HTR-8/SVneo (cell line): Measurements from ENCODE around the gene RPP30.
"Not testable (repeated sequence)": the region's sequence is repeated elsewhere in the genome, so short reads cannot be mapped to it uniquely, and the experiment has no call there.

ENCODE experiments used
- DNase-seq: peaks from one replicate; pipeline ENCODE4 v3.0.0; 2011; ENCODE audit warnings: low spot score, mixed read lengths; ENCODE audit not compliant: insufficient read length
- FAIRE-seq: peaks from 2 replicates; lab custom pipeline; 2011; peaks lifted over from hg19 to GRCh38; lab: Jason Lieb, UNC

RPP30 gene

DNA sequence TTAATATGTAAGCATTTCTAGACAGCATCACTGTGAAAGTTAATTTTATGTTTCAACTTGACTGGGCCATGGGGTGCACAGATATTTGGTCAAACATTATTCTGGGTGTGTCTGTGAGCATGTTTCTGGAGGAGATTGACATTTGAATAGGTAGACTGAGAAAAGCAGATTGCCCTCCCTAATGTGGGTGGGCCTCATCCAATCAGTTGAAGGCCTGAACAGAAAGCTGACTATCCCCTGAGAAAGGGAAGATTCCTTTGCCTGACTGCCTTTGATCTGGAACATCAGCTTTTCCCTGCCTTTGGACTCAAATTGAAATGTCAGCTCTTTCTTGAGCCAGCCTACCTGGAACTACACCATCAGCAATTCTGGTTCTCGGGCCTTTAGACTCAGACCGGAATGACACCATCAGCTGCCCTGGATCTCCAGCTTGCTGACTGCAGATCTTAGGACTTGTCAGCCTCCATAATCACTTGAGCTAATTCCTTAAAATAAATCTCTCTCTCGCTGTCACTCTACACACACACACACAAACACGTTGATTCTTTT is 5.7 kb upstream of the RPP30 start:
- DNase-seq (no peak), FAIRE-seq (no peak)

DNA sequence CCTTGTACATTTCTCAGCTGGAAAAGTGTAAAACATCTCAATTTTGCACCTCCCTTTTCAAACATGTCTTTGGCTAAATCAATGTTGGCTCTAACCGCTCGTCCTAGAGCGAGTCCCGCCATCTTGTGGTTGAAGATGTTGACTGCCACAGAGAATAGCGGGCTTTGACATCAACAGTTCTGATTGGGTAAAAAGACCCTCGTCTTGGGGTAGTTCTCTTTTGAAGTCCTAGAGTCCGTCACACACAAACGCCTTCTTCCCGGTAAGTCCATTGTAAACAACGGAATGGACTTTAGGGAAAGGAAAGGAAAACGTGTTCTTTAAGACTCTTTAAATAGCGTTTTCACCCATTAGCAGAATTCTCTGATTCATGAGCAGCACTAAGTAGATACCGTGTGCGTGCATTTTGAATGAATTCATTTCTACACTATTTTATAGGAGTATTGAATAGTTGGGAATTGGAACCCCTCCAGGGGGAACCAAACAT is 452 bp upstream of the RPP30 start:
- peak; percentile 28 for FAIRE-seq
- DNase-seq, result peak; percentile 64

DNA sequence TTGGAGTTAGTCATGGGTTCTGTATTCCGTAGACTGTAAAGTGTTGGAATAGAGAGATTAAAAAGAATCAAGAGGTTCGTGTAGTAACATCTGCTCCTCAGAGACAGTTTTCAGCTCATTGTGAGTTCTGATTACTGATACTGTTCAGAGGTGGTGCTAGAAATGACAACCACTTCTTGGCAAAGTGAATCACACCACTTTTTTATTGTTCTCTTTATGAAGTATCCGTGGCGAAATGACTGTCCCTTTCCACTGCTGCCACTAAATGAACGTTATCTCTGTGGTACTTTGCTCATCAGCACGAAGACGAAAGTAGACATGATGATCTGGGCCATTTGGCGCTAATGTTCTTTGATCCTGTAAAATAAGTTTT is 860 bp downstream of the RPP30 start:
- no peak for DNase-seq
- FAIRE-seq, result peak; percentile 20

DNA sequence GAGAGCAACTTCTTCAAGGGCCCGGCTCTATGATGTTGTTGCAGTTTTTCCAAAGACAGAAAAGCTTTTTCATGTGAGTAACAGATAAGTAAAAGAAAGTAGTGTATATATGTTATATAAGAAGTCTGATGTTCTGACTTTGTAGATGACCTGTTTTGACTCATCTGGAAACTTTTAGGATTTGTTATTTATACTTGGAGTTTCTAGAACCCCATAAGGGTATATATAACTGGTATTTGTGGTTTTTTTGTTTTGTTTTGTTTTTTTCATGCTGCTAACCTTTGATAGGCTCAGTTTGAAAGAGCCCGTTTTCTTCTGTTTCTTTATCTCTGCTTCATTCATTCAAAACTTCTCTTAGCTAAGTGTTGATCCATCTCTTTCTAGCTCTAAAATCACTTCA is 7.3 kb downstream of the RPP30 start:
- FAIRE-seq (no peak), DNase-seq (no peak)

DNA sequence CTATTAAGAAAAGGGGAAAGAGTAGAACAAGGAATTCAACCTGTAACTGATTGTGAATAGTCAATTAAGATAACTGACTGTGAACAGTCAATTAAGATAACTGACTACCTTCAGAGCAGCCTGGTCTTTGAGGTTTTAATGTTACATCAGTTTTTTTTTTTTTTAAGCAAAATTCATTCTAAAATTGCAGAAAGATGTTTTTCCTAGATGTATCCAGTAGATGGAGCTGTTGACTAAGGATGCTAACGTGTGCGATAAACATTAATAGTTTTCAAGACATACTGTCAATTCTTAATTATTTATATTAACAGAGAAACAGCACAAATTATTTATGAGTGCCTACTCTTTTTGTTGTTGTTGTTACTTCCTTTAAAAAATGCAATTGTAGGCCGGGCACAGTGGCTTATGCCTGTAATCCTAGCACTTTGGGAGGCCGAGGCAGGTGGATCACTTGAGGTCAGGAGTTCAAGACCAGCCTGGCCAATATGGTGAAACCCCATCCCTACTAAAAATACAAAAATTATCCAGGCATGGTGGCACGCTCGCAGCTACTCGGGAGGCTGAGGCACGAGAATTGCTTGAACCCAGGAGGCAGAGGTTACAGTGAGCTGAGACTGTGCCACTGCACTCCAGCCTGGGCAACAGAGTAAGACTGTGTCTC is 8.4 kb downstream of the RPP30 start:
- FAIRE-seq, DNase-seq: not testable (repeated sequence)

DNA sequence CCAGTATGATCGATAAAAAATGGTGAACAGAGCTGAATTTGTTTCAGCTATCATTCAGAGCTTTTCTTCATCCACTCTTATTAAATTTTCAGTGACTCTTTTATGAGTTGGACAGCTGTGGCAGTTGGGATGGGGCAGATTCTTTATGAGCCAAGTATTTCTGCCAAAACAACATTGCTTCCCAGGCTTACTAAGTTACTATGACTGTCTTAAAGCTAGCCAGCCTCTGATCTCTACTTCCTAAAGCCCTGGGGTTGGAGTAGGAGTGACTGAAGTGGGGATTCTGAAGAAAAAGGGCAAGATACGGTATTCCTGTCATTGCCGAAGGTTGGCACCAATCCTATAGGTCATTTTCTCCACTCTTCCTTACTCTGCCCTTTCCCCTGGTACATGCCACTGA is 12.7 kb downstream of the RPP30 start:
- FAIRE-seq (no peak), DNase-seq (no peak)

DNA sequence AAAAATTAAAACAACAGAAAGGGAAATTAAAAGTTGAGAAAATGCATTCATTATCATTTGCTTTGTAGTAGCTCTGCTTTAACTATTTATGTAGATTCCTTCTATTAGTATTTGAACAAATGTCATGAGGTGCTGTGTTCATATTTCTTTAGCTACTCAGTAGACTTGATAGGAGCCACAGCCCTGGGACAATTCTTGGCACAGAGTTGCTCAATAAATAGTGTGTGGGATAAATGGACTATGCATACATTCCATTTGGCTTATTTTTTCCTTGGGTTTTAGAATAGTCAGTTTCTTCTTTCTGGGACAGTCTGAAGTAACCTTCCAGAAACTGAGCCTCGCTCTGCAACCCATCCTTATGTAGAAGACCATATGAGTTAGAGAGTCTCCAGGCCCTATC is 13.4 kb downstream of the RPP30 start:
- DNase-seq (no peak), FAIRE-seq (no peak)

DNA sequence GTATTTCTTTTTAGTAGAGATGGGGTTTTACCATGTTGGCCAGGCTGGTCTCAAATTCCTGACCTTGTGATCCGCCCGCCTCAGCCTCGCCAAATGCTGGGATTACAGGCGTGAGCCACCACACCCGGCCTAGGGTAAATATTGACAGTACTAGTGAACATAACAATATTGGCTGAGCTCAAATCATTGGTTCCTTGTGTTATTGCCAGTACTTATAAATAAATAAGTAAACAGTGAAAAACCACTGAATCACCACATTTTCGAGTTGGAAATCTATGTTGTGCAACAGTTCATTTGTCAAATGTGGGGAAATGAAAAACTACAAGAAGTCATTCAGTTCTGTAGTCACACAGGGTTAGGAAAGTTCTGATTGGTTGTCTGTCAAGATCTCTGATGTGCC is 15.8 kb downstream of the RPP30 start:
- FAIRE-seq (no peak), DNase-seq (no peak)

DNA sequence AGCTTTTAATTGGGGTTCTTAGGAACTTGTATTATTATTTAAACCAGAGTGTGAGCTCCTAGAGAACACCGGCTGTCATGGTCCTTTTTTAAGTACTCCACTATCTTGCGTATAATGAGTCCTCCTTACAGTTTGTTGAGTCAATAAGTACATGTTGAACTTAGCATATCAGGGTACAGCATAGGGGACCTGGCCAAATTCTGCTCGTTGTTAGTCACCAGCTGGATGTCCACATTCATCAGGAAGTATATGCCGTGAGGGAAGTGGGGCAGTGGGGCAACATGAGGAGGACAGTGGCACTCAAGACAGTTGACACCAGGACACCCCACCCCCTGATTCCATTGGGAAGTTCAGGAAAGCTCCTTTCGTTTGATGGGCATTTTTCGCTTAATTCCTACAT is 16.6 kb downstream of the RPP30 start:
- no peak for FAIRE-seq

DNA sequence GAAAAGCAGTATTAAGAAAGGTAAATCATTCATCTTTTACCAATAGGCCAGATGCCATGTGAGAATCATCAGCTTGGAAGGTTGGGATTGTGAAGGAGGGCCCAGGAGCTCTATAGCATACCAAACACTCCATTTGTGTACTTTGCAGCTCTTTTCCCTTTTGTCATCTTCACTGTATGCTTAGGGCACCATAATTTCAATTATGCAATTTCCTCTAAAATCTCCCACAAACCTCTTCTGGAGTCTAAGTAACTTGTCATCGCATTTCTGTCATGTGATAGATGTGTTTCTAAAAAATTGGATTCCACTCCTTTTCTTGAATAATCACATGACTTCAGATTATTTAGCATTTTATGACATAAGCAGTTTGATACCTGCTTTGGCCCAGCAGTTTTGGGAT is 17.9 kb downstream of the RPP30 start:
- no peak for FAIRE-seq
- no peak for DNase-seq

More for the DNA sequence above, 16.6 kb downstream of the RPP30 start:
- DNase-seq, result no peak

DNA sequence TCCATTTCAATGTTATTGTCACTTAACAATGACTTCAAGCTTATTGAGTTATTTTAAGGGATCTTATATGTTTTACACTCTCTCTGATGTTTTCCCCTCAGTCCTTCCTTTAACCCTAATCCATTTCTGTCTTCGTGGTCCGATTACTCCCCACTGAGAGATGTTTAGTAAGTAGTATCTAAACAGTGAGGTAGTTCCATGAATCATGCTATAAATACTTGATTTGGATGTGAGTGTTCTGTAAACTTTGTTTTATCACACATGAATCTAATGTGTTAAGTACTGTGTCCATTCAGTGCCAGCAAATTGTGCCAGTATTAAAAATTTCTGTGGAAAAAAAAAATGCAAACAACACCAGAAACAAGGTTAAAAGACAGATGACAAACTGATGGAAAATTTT is 18.6 kb downstream of the RPP30 start:
- DNase-seq (no peak), FAIRE-seq (no peak)

DNA sequence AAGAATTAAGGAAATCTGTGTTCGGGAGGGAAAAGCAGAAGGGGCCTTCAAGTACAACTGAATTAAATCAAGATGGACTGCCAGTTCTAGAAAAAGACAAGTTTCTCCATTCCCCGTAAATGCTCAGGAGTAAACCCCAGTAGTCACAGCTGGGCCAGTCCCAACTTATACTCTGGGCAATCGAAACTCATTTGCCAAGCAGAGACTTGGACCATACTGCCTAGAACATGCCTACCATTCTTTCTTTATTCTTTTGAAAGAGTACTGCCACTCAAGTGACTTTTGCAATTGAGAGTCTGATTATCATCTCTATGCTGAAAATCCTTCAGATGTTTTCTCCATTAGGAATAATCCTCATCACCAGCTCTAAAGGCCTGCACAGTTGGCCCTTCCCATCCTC is 21.4 kb downstream of the RPP30 start:
- FAIRE-seq, result no peak
- DNase-seq, result no peak

DNA sequence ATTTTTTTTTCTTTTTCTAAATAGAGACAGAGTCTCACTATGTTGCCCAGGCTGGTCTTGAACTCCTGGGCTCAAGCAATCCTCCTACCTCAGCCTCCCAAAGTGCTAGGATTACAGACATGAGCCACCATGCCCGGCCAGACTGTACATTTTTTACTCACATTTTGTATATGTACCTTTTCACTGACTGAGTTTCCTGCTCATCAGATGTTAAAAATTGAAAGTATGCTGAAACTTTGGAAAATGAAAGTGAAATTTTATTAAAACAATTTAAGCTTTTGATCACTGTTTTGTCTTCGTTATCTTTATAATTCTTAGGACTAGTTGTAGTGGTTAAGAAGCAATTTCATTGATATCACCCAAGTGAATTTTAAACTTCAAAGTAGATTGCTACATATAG is 25.1 kb downstream of the RPP30 start:
- not testable (repeated sequence) for FAIRE-seq, DNase-seq

DNA sequence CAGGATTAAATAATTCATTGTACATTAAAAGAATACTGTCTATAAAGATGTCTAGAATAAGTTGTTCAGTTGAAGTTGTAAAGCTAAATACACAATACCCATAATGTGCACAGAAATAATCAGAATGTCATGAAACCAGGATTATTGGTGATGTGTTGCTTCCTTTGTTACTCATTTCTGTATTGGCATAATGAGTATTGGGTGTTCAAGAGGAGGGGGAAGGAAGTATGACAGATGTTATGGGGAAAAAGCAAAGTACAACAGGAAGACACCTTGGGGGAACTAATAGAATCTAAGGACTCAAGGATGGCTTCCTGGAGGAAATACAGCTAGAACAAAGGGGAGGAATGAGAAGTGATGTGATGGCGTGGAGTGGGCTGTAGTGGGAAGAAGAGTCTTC is 34.2 kb downstream of the RPP30 start:
- DNase-seq (no peak), FAIRE-seq (no peak)

DNA sequence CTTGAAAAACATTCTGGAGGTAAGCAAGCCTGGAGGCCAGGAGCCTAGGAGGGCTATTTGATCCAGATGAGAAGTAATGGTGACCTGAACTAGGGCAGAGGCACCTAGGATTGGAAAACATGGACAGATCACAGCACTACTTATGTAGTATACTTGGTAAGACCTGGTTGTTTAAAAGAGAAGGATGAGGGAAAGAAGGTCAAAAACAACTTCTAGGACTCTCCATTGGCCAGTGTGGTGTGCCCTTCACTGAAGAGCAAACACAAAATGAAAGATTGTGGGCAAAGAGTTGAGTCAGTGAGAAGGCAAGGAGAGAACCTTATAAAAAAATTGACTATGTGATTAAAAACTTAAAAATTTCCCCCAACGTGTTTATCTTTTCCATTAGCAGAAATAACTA is 34.8 kb downstream of the RPP30 start:
- no peak for FAIRE-seq
- DNase-seq, result no peak

DNA sequence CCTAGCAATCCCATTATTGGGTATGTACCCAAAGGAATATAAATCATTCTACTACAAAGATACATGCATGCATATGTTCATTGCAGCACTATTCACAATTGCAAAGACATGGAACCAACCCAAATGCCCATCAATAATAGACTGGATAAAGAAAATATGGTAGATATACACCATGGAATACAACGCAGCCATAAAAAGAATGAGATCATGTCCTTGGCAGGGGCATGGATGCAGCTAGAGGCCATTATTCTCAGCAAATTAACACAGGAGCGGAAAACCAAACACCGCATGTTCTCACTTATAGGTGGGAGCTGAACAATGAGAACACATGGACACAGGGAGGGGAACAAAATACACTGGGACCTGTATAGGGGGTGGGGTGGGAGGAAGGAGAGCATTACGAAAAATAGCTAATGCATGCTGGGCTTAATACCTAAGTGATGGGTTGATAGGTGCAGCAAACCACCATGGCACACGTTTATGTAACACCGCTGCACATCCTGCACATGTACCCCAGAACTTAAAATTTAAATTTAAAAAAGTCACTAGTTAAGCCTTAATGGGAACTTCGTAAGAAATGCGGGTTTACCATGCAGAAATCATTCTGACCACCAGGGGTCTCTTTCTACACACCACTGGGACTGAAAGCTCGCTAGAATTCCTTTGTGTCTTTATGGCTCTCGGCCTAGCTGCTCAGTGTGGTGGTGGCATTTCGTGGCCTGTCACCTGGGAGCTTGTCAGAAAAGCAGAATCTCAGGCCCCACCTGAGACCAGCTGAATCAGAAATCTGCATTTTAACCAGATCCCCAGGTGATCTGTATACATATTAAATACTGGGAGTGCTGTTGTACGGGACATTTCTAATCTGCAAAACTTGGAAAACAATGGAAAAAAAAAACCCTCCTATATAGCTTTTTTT is 39.6 kb downstream of the RPP30 start:
- FAIRE-seq, result no peak

DNA sequence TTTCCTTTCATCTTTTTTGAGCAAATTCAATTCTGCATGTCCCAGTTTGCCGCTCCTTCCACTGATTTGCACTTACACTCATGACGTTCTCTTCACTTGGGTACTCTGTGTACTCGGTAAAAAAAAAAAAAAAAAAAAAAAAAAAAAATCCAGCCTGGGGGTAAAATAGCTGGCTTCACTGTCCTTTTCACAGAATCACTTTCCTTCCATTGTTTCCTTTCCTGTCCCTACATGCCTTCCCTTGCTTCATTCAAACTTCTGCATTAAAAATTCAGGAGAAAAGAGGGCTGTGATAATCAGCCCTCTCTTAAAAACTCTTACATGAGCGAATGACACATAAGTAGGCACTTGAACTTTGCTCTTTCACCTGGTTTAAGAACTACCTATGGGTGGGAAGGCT is 40.4 kb downstream of the RPP30 start:
- FAIRE-seq, result no peak
- no peak for DNase-seq

More for the DNA sequence above, 39.6 kb downstream of the RPP30 start:
- peak; percentile 54 for DNase-seq

DNA sequence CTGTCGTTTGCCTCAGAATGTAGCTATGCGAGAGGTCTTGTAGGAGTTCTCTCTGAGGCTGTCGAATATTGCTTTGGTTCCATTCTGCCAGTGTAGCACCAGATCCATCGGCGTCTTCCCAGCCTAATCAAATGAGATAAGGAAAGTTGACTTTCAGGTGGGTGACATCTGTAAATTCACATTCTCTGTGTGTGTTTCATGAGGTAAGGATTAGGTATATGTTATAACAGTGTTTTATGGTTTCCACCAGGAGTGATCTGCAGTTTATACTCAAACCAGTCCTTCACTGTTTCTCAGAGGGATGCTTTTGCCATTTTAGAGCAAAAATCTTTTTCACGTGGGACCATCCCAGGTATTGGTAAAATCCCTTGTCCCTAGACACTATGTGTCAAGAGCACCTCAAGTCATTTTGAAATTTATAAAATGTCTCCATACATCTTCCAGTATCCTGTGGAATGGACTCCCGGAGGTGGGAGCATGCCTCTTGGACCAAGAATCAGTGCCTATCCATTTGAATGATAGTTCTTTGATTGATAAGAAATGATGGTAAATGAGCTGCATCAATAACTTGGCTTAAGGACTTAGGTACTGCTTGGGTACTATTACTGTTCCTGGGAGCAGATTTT is 41.2 kb downstream of the RPP30 start:
- FAIRE-seq (no peak), DNase-seq (no peak)

DNA sequence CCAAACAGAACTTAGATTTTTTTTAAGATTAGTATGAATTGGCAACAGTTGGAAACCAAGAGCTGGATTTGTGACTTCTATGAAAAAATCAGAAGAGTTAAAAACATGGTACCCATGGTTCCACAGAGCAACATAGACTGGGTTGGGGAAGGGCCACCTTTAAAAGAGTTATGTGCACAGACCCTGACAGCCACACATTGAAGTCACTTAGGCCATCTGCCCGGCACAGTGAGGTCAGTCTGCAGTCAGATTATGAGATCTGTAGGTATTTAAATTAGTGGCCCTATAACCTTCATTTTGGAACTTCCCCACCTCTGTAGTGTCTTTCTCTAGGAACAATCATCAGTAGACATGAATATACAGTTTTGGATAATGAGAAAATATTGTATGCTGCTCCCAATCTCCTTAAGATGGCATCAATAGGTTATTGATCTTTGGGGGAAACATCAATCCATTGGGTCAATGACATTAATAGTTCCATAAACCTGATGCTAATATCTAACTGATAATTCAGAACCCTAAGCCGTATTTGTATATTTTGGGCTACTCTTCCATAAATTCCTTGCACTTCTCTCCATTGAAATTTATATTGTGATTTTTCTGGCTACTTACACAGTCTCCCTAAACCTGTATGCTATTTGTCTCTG is 42.1 kb downstream of the RPP30 start:
- DNase-seq, result no peak
- FAIRE-seq, result no peak
